HEK293 (cell line): ENCODE data around the gene RIPOR1.

Experiments used
- CTCF ChIP-seq: fragments of 450-650 bp; formaldehyde crosslinking; IDR thresholded peaks from 2 replicates; pipeline ENCODE4 v1.5.1; 2016; ENCODE audit warnings: missing biosample characterization, missing genetic modification characterization
- SALL2 ChIP-seq: fragments of 450-650 bp; formaldehyde crosslinking; IDR thresholded peaks from 2 replicates; pipeline ENCODE4 v1.5.0; 2017; ENCODE audit warnings: missing biosample characterization, mild to moderate bottlenecking, missing genetic modification characterization, borderline replicate concordance
- ZBTB44 ChIP-seq: fragments of 450-650 bp; IDR thresholded peaks from 2 replicates; pipeline ENCODE4 v1.5.1; 2018; ENCODE audit warnings: missing biosample characterization, mild to moderate bottlenecking, missing genetic modification characterization

- TF ChIP-seq ZBTB44 (no peak), SALL2 (tag by site-specific recombination) (no peak), CTCF (tag by site-specific recombination) (no peak)
These were observed 14.4 kb downstream of the RIPOR1 start for GRCh38 chr16:67543036-67543435.
